Measurements from ENCODE around the gene ACTA1. TPM values are rescaled to one million over a fixed set of nuclear protein-coding genes. Genes with fewer than 3 reads are reported as not detected.

Gene ACTA1
- total and polyA plus RNA-seq, 2 donors (not counting 3 experiments of a cell fraction or from before 2014, with no cell fraction given): 0.22 to 0.33 TPM

DNA sequence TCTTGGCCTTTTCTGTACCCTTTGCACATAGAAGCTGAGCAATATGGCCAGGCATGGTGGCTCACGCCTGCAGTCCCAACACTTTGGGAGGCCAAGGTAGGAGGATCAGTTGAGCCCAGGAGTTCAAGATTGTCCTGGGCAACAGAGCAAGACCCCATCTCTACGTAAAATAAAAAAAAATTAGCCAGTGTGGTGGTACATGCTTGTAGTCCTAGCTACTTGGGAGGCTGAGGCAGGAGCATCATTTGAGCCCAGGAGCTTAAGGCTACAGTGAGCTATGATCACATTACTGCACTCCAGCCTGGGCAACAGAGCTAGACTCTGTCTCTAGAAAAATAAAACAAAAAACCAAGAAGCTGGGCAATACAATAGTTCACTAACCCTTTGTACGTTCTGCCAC is 6.3 kb downstream of the ACTA1 start:
- TF ChIP-seq MYC (IDR thresholded peaks at IDR 0.05; ENCODE audit: low read depth, low read length): no peak
- TF ChIP-seq CTCF (IDR thresholded peaks at IDR 0.05; ENCODE audit: extremely low read depth in 1 of 2, insufficient read depth in 1 of 2, low read depth in 1 of 2, low read length in 2 of 2): no peak
- no peak for TF ChIP-seq MAX (IDR thresholded peaks at IDR 0.05; ENCODE audit: insufficient read depth, insufficient read length)
- no peak for TF ChIP-seq GATA2 (IDR thresholded peaks at IDR 0.05; ENCODE audit: insufficient read depth, insufficient read length, low read depth, low read length)
- no peak for TF ChIP-seq POLR2AphosphoS5 (IDR thresholded peaks at IDR 0.05; ENCODE audit: insufficient read depth, low read depth, low read length)
- no peak for TF ChIP-seq JUN (IDR thresholded peaks at IDR 0.05; ENCODE audit: borderline replicate concordance, insufficient read depth, insufficient read length, low read depth)
- TF ChIP-seq POLR2A (IDR thresholded peaks at IDR 0.05; ENCODE audit: low read depth, low read length): no peak
- TF ChIP-seq FOS (IDR thresholded peaks at IDR 0.05; ENCODE audit: borderline replicate concordance, insufficient read depth, low read length): no peak
- TF ChIP-seq EZH2 (IDR thresholded peaks at IDR 0.05; ENCODE audit: borderline replicate concordance, low read depth, low read length, severe bottlenecking): no peak
- Histone ChIP-seq H3K27me3 (ENCODE audit: control insufficient read depth in 2 of 2, insufficient read depth in 2 of 2, low read length in 2 of 2) (peaks cover 16 to 30% of the 10 kb centered on the region in 2 experiments), H3K36me3 (ENCODE audit: control insufficient read depth in 2 of 2, extremely low read depth in 1 of 2, insufficient read depth in 2 of 2, low read length in 2 of 2) (no peaks in the 10 kb centered on the region), H3K9me3 (replicated peaks; ENCODE audit: control insufficient read depth, insufficient read depth, low read length) (no peaks in the 10 kb centered on the region), H3K9ac (replicated peaks; ENCODE audit: extremely low read depth, insufficient read depth, low read length) (no peak overlapping the region), H2AFZ (ENCODE audit: low read depth, low read length) (no peak overlapping the region), H3K4me3 (replicated peaks in 1 of 3; ENCODE audit: insufficient read depth in 1 of 3, low read depth in 1 of 3, low read length in 3 of 3) (no peak overlapping the region), H3K9me1 (replicated peaks; ENCODE audit: control insufficient read depth, extremely low read depth, insufficient read depth, low read length) (no peaks in the 10 kb centered on the region), H3K79me2 (ENCODE audit: control insufficient read depth, insufficient read depth, low read length) (no peaks in the 10 kb centered on the region), H3K27ac (ENCODE audit: insufficient read depth, low read depth, low read length) (no peak overlapping the region), H3K4me1 (ENCODE audit: control insufficient read depth, extremely low read depth, insufficient read depth, low read length) (no peaks in the 10 kb centered on the region), H3K4me2 (ENCODE audit: insufficient read depth, low read length) (no peak overlapping the region), H4K20me1 (replicated peaks; ENCODE audit: control insufficient read depth, extremely low read depth, insufficient read depth, low read length) (no peaks in the 10 kb centered on the region)
- POLR2A ChIA-PET: no interaction called here
- dilution Hi-C loops (cut with MboI; ENCODE audit: extremely low pct_ligation_motif_present, low sequenced_read_pairs): no loop called here
- no peak for FAIRE-seq
- BruUV-seq (replicated peaks): no TSS peak
- CTCF ChIA-PET: interaction anchor here (1.5 kb wide), 1 partner anchor 8 kb away, joined by 3 read pairs; no protein-coding TSS in a partner anchor
- intact Hi-C loops (cut with micrococcal nuclease): no loop called here
- DNase-seq (ENCODE audit: low read depth, low spot score): no peak
